Lower leg skin (tissue), 3 donors: Measurements from ENCODE around the gene PLD2.

Source experiments
- CTCF ChIP-seq, 3 donors: fragments of 450-650 bp; IDR thresholded peaks; one replicate each; pipeline ENCODE4 v1.5.1; 2016; ENCODE audit warnings: antibody characterized with exemption in 3 of 3, mild to moderate bottlenecking in 3 of 3, moderate library complexity in 2 of 3
- POLR2A ChIP-seq, 2 donors: fragments of 450-650 bp; IDR thresholded peaks; one replicate each; pipeline ENCODE4 v1.6.1; 2016 to 2017; ENCODE audit warnings: antibody characterized with exemption in 2 of 2, mild to moderate bottlenecking in 1 of 2, moderate library complexity in 1 of 2

- TF ChIP-seq CTCF (IDR thresholded peaks at IDR 0.05) = no peak
- TF ChIP-seq POLR2A (IDR thresholded peaks at IDR 0.05) = no peak
These were observed 30.7 kb downstream of the PLD2 start for GRCh38 chr17:4837471-4838308.
